Stimulated activated CD4-positive, alpha-beta T cell treated with anti-CD3 and anti-CD28 coated beads, Interleukin-2, amount 100 ng/mL, for 48 hours (primary cell): ENCODE measurements around the gene CACNA1D.

ENCODE experiments used
- DNase-seq, 2 donors: peaks; one replicate each; pipeline ENCODE4 v3.0.0-alpha.2; 2020

Gene CACNA1D

GRCh38 chr3:53696401-53697172, 202.2 kb downstream of the CACNA1D start:
- no peak for DNase-seq

GRCh38 chr3:53700441-53700840, 206.0 kb downstream of the CACNA1D start:
- no peak for DNase-seq

GRCh38 chr3:53702776-53703530, 208.5 kb downstream of the CACNA1D start:
- no peak for DNase-seq

GRCh38 chr3:53703630-53704362, 209.4 kb downstream of the CACNA1D start:
- DNase-seq = no peak

- no peak for DNase-seq
Observed at GRCh38 chr3:53704363-53704725, 209.9 kb downstream of the CACNA1D start.

- no peak for DNase-seq
Observed at GRCh38 chr3:53705024-53705745, 210.8 kb downstream of the CACNA1D start.

- DNase-seq = no peak
Observed at GRCh38 chr3:53705774-53706173, 211.4 kb downstream of the CACNA1D start.

GRCh38 chr3:53707222-53707621, 212.8 kb downstream of the CACNA1D start:
- no peak for DNase-seq

- no peak for DNase-seq
Observed at GRCh38 chr3:53708001-53708621, 213.7 kb downstream of the CACNA1D start.

GRCh38 chr3:53709256-53709655, 214.8 kb downstream of the CACNA1D start:
- DNase-seq = no peak

- peak; percentile 54 to 61 for DNase-seq
Observed at GRCh38 chr3:53709860-53710674, 215.7 kb downstream of the CACNA1D start.

- no peak for DNase-seq
Observed at GRCh38 chr3:53711387-53711786, 217.0 kb downstream of the CACNA1D start.

- no peak for DNase-seq
Observed at GRCh38 chr3:53712817-53713388, 218.5 kb downstream of the CACNA1D start.

- no peak for DNase-seq
Observed at GRCh38 chr3:53713626-53714025, 219.2 kb downstream of the CACNA1D start.

GRCh38 chr3:53715815-53716483, 221.5 kb downstream of the CACNA1D start:
- DNase-seq = no peak

GRCh38 chr3:53716998-53717397, 222.6 kb downstream of the CACNA1D start:
- no peak for DNase-seq

- no peak for DNase-seq
Observed at GRCh38 chr3:53718462-53718861, 224.1 kb downstream of the CACNA1D start.

GRCh38 chr3:53719796-53720195, 225.4 kb downstream of the CACNA1D start:
- no peak for DNase-seq

- no peak for DNase-seq
Observed at GRCh38 chr3:53721187-53722119, 227.0 kb downstream of the CACNA1D start.
